Measurements from ENCODE around the gene HSPG2.

HSPG2 gene

DNA sequence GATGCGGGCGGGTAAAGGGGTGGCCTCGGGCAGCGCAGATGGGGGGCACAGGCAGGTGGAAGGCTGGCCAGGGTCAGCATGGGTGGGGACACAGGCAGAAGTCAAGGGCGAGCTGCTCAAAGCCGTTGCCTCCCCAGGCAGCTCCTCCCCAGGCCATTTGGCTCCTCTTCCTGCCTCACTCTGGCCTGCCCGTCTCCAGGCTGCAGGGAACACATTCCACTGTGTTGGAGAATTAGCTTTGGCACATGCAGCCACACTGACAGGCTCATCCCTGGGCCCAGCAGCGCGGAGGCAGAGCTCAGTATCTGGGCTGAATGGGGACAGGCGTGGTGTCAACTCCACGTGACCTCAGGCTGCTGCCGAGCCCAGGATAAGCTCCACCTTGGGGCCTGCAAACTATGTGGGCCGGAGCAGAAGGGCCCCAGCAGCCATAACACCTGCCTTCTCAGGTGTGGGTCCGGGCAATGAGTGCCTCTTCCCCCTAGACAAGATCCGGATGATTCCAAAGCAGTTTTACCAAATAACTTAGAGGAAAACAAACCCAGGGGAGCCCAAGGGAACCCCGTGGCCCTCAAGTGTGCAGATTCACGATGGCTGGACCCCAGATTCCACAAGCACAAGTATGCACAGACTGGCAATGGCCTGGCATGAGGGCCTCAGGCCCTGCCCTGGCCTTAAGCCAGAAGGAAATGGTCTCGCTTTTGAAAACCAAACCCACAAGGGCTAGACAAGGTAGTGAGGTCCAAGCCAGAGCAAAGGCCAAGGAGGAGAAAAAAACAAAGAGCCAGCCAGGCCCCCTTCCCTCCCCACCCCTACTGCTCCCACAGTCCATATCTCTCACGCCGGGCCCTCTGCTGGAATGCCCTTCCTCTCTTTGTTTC lies 40.2 kb downstream of the HSPG2 start:
- TF ChIP-seq POLR2A (IDR thresholded peaks at IDR 0.05; ENCODE audit: low read length) = no peak
- peak in 1 of 2 experiments; percentile 69 for DNase-seq

DNA sequence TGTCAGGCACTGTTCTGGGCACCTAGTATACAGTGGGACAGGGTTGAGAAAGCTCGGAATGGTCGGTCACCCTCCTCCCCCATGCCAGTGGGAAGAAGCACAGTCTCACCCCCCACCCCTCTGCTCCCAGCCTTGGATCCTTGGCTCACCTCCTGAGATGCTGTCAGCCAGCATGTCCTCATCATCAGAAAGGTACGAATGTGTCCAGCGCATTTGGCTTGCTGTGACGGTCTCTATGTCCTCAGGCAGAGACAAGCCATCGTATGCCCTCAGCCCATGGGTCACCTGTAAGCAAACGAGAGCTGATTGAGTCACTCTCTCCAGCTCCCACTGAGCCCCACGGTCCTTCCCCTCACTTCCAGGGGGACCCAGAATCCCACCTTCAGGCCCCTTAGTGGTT lies 41.1 kb downstream of the HSPG2 start:
- TF ChIP-seq GATA1 (IDR thresholded peaks at IDR 0.05; ENCODE audit: low read depth, low read length) = no peak
- TF ChIP-seq POLR2A (IDR thresholded peaks at IDR 0.05; ENCODE audit: low read length) = no peak
- no peak for DNase-seq

DNA sequence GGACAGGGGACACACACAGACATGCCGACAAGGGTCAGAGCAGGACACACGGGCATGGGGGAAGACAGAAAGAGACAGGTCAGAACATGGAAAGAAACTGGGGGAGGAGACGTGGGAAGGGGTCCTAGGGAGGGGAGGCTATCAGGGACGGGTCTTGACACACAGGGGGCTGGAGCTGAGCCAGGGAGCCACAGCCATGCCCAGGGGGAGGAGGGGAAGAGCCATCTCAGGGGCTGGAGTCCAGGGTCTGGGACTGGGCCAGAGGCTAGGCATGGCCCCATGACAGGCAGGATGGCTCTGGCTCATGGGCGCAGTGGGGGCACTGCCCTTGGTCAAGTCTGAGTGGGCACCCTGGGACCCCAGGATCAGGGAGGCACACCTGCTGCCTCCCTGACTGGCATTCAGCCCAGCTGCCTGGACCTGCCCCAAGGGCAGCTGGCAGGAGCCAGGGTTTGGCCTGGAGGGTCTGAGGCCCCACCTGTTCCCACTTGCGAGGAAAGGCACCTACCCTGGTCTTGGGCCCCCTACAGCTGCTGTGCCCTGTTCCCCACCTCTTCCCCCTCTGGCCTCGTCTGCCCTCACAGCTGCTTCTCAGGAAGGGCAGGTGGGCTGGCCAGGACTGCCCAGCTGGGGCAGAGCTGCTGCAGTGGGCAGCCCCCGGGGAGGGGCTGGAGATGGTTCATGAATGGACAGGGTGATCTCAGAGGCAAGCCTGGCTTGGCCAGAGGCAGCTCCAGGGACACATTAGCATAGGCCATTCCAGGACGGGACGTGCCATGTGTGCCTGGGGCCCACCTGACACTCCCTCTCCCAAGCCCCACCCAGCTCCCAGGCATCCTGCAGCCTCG lies 42.9 kb downstream of the HSPG2 start:
- no peak for DNase-seq
- TF ChIP-seq GATA1 (IDR thresholded peaks at IDR 0.05; ENCODE audit: low read depth, low read length) (no peak), POLR2A (IDR thresholded peaks at IDR 0.05; ENCODE audit: low read length) (no peak)

- DNase-seq = no peak
- TF ChIP-seq GATA1 (IDR thresholded peaks at IDR 0.05; ENCODE audit: low read depth, low read length) (no peak), POLR2A (IDR thresholded peaks at IDR 0.05; ENCODE audit: low read length) (no peak)
These were observed 43.9 kb downstream of the HSPG2 start for GRCh38 chr1:21893046-21893805.

DNA sequence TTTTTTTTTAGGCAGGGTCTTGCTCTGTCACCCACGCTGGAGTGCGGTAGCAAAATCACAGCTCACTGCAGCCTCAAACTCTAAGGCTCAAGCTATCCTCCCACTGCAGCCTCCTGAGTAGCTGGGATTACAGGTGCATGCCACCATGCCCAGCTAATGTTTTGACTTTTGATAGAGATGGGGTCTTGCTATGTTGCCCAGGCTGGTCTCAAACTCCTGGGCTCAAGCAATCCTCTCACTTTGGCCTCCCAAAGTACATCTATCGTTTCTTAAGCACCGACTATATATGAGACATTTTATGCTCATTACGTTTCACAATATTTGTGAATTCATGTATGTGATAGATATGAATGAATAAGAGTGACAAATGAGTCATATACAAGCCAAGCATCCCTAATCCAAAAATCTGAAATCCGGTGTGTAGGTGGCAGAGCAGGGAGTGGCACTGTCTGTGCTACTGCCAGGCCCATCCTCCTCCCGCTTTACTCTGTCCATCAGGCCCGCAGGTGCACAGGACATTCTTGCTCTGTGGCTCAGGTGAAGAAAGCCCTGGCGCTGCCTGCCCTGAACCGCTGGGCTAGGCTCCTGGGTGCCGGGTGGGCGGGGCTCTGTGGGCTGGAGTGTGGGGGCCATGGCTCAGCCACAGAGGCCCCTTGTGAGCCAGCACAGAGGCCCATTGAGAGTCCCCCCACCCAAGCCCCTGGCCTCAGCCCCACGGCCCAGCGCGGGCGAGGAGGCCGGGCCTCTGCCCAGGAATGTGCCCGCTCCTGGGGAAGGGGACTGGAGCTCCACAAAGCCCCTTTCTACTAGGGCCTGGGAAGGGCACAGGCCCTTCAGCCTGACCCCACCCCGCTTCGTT lies 45.3 kb downstream of the HSPG2 start:
- TF ChIP-seq POLR2A (IDR thresholded peaks at IDR 0.05; ENCODE audit: low read length) = no peak
- no peak for TF ChIP-seq GATA1 (IDR thresholded peaks at IDR 0.05; ENCODE audit: low read depth, low read length)
- no peak for DNase-seq

GRCh38 chr1:21891081-21891480 lies 46.0 kb downstream of the HSPG2 start:
- no peak for TF ChIP-seq GATA1 (IDR thresholded peaks at IDR 0.05; ENCODE audit: low read depth, low read length)
- no peak for TF ChIP-seq POLR2A (IDR thresholded peaks at IDR 0.05; ENCODE audit: low read length)
- DNase-seq = no peak

- TF ChIP-seq GATA1 (IDR thresholded peaks at IDR 0.05; ENCODE audit: low read depth, low read length) (no peak), POLR2A (IDR thresholded peaks at IDR 0.05; ENCODE audit: low read length) (no peak)
- DNase-seq = no peak
These were observed 48.6 kb downstream of the HSPG2 start for GRCh38 chr1:21888500-21888899.

GRCh38 chr1:21887796-21888195 lies 49.3 kb downstream of the HSPG2 start:
- no peak for TF ChIP-seq GATA1 (IDR thresholded peaks at IDR 0.05; ENCODE audit: low read depth, low read length)
- TF ChIP-seq POLR2A (IDR thresholded peaks at IDR 0.05; ENCODE audit: low read length) = no peak
- DNase-seq = no peak

DNA sequence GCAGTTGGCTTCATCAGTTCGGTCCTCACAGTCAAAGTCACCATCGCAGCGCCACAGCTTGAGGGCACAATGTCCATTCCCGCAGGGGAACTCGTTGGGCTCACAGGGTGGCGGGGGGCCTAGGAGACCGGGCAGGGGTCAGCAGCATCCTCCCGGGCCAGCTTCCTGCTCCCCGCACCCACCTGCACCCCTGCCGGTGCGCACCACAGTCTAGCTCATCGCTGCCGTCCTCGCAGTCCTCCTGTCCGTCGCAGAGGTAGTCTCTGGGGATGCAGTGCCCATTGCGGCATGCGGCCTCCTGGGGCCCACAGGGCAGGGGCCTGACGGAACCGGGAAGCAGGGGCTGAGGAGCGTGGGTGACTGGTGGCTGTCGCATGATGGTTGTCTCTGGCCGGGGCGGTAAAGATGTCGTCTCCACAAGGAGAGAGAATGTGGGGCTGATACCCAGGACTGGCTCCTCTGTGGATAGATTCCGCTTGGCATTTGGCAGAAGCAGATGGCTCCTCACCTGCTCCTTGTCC lies 49.8 kb downstream of the HSPG2 start:
- no peak for TF ChIP-seq POLR2A (IDR thresholded peaks at IDR 0.05; ENCODE audit: low read length)

GRCh38 chr1:21886486-21887215 lies 50.5 kb downstream of the HSPG2 start:
- TF ChIP-seq GATA1 (IDR thresholded peaks at IDR 0.05; ENCODE audit: low read depth, low read length) (no peak), POLR2A (IDR thresholded peaks at IDR 0.05; ENCODE audit: low read length) (no peak)
- DNase-seq = peak in 1 of 2 experiments; percentile 75

More for the DNA sequence above, 49.8 kb downstream of the HSPG2 start:
- no peak for DNase-seq

GRCh38 chr1:21885236-21886037 lies 51.7 kb downstream of the HSPG2 start:
- no peak for DNase-seq
- TF ChIP-seq POLR2A (IDR thresholded peaks at IDR 0.05; ENCODE audit: low read length) (no peak), GATA1 (IDR thresholded peaks at IDR 0.05; ENCODE audit: low read depth, low read length) (no peak)
